Left hindlimb (tissue), 1 donor: ENCODE measurements around the gene TTC7B.
"Not testable (repeated sequence)": the region's sequence is repeated elsewhere in the genome, so short reads cannot be mapped to it uniquely, and the experiment has no call there.

Source experiments
- DNase-seq: peaks from one replicate; pipeline ENCODE4 v3.0.0-alpha.2; 2018

The TTC7B gene

DNA sequence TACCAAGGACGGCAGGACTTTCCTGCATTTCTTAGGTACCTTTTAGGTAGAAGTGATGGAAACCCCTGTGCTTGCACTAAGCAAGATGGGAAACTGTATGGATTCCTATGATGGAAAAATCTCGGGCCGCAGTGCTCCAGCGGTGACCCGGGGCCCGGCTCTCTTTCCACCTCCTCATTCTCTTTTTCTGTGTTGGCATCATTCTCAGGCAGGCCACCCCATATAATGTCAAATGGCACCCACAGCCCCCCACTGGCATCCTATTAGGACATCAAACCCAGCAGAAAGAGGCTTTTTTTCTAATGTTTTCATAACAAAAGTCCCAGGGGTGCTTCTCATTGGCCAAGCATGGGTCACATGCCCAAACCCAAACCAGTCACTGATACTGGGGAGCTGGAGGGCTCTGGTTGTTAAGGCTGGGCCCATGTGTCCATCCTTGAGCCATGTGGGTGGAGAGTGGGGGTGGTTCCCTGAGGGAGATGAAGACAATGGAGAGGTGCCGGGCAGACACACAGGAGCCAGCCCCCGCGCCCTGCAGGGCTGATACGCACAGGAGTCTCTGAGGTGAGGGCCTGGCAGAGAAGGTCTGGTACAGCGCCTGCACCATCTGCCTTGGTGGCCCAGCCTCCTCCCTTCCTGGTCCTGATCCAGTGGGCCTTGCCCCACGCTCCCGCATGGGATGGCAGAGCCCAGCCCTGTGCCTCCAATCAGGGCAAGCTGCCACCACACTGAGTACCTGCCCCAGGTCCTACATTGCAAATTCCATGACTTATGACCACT is 277.3 kb downstream of the TTC7B start:
- no peak for DNase-seq

DNA sequence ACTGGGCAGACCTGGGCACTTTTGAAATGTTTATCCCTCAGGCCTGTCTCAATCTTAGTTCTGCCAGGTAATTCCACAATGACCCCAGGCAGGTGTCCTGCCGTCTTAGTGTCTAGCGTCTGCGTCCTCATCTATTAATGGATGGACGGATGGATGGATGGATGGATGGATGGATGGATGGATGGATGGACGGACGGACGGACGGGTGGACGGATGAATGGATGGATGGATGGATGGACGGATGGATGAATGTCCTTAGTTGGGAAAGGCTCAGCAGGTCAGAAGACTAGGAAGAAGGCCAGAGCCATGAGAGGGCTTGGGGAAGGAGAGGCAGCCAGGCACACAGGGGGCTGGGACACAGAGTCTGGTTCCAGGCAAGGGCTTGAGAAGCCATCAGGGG is 278.1 kb downstream of the TTC7B start:
- no peak for DNase-seq

DNA sequence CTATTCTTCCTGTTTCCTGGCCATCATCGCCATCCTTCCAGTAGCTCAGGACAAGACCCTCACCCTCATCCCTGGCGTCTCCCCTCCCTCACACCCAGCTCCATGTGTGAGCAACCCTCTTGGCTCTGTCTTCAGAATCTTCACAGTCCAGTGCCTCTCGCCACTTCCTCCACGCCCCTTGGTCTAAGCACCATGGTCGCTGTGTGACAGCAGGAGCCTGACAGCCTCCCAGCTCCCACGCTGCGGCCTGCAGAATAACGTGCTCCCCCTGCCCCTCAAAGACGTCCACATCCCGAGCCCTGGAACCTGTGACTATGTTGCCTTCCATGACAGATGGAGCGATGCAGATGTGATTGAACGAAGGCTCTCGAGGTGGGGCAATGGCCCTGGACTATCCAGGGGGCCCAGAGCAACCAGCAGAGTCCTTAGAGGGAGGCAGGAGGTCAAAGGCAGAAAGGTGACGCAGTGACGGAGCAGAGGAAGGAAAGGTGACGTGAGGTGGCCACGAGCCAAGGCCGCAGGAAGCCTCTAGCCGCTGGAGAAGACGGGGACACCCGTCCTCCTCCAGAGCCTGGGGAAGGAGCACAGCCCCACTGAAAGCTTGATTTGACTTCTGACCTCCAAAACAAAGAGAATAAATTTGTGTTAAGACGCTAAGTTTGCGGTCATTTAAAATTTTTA is 279.6 kb downstream of the TTC7B start:
- DNase-seq: no peak

DNA sequence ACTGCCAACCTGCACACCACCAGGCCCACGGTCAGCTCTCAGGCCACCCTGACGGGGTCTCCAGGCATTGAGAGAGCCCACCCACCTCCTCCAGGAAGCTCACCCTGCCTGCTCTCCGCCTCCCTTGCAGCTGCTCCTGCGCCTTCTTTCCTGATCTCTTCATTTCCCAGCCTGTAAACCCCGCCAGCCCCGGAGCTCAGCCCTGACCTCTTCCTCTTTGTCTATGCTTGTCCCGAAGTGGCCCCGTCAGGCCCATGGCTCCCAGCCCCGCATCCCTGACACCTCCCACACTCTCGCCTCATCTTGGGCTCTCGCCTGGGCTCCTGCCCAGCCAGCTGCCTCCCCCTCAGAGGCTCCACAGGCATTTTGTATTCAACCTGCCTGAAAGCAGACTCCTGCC is 280.1 kb downstream of the TTC7B start:
- no peak for DNase-seq

DNA sequence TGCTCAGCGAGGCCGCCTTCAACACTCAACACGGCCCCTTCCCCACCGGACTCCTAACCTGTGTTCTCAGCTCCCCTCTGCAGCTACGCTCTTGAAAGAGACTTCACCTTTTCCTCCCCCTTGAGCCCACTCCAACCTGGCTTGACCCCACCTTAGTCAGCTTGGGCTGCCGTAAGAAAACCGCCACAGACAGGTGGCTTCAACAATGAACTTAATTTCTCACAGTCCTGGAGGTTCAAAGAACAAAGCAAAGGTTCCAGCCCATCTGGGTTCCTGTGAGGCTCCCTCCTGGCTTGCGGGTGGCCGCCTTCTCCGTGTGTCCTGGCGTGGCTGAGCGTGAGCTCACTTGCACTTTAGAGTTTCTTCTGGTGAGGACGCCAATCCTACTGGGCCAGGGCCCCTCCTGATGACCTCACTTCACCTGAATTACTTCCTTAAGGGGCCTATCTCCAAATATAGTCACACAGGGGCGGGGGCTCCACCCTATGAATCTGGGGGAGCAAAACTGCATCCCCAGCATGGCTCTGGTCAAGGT is 280.6 kb downstream of the TTC7B start:
- DNase-seq: no peak

DNA sequence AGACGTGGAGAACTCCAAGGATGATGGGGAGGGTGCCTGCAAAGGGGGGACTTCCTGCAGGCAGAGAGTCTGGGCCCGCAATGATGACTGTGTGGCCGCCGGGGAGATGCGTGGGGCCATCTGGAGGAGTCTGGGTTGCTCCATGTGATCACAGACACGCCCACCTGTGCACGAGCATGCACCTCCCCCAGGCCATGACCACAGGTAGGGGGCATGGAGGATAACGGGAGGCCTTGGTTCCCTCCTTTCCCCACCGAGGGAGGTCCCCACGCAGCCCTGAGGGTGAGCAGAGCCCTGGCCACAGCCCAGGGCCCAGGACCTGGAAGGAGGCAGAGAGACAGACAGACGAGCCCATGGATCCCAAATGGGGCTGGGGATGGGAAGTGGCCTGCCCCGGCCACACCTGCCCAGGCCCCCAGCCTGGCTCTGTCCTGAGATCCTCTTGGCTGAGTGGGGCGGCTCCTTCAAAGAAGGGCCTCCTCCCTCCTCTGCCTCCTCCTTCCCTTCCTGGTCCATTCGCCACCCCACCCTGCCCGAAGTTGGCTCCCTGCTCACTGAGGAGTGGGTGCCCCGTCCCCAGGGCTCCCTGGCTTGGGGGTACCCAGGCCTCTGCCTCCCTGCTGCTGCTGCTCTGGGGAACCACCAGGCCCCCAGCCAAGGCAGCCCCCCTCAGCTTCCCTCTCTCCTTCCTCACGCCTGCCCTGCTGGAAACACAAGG is 281.2 kb downstream of the TTC7B start:
- DNase-seq: no peak

DNA sequence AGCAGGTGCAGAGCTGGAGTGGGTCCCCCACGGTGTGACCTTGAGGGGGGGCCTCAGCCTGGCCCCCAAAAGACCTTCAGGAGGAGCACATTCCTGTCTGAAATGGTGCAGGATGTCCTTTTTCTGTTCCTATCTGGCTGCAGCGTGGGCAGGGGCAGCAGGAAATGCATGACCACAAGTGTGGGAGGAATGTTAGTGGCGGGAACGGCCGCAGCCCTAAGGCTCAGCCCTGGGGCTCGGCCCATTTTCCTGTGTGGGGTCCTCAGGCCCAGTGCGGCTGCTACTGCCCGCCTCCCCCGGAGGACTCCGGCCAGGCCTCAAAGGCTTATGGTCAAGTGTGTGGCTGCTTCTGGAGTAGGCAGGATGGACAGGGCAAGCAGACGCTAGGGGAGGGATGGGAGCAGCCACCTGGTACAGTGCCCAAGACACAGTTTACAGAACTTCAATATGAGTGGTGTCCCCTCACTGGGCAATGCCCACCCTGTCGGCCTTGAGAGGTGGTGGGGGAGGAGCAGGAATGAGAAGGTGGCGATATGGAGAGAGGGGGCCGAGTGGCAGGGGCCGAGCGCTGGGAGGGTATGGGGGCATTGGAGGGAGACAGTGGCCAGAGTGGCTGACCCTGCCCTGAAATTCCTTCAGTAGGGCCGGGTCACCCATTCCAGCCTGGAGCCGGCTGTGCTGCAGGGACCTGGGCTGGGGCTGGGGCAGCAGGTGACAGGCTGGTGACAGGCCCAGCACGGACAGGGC is 282.0 kb downstream of the TTC7B start:
- peak; percentile 69 for DNase-seq

DNA sequence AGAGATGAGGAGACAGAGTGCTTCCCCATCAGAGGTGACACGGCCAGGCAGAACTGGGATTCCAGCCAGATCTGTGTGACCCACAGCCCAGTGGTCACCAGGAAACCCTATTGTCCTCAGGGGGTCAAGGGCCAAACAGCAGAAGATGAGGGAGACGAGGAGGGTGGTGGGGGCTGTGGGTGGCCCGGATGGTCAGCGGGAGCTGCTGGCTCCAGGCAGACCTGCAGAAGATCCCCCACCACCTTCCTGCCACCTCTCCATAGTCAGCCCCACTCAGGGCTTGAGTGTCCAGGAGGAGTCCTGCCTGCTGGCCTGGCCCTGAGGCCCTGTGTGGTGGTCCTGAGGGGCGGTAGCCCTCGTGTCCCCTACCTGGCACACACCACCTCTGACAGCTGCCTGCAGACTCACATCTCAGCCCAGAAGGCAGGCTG is 282.6 kb downstream of the TTC7B start:
- DNase-seq: no peak

DNA sequence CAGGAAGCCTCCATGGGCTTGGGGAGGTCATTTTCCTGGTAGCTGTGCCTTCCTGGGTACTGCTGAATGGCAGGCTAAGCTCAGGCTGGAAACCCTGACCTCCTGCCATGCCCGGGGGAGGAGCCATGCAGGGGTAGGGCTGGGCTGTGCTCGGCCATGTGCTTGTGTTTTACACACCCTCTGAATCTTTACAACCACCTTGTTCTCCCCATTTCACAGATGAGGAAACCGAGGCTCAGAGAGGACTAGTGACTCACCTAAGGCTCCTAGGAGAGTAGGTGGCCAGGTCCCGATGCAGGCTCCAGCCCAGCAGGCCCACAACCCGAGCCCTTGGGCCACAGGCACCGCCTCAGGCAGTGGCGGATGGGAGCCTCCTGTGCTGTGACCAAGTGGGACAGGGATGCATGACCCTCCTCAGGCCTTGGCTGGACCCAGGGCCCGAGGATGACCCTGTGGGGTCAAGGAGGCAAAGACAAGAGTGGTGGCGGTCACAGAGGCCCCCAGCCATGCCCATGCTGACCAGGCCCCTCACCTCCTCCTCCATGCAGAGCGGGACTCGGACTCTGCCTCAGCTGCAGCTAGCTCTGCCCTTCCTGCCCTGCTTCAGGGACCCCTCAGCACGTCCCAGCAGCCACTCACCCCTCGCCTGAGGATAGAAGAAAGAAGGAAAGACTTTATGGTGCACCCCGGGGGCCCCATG is 283.3 kb downstream of the TTC7B start:
- DNase-seq: no peak

DNA sequence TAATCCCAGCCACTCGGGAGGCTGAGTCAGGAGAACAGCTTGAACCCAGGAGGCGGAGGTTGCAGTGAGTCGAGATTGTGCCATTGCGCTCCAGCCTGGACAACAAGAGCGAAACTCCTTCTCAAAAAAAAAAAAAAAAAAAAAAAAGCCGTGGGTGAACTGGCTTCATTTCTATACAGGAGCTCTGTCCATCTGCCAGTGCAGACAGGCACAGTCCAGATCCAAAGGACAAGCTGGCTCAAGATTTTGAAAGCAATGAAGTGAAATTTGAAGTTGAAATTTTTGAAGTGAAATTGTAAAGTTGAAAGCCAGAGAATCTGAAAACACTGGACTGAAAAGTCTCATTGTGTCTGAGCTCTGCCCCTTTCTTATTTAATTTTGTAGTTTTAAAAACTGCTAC is 284.7 kb downstream of the TTC7B start:
- no peak for DNase-seq

DNA sequence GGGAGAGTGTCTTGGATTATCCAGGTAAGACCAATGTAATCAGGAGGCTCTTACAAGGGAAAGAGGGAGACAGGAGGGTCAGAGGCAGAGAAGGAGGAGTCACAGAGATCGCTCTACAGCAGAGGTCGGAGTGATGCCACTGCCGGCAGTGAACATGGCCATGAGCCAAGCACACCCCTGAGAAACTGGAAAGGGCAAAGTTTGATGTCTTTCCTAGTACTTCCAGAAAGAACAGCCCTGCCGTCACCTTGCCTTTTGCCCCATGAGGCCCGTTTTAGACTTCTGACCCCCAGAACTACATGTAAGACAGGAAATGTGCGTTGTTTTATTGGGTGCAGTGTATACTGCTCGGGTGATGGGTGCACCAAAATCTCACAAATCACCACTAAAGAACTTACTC is 285.7 kb downstream of the TTC7B start:
- no peak for DNase-seq

DNA sequence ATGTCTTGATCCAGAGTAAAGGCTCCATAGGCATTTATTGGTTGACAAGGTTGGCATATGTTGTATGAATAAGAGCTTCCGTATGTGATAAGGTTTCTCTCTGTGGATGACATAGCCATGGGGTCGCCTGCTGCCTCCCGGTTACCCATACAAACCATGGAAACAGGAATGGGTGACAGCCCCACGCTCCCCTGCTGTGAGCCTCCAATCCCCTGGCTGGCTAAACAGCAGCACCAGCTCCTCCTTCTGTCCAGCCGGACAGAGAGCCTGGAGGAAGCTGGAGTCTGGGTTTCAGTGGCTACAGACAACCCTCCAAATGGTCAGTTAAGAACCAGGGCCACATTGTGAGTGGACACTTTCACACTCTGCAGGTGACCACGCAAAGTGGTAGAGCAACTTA is 288.3 kb downstream of the TTC7B start:
- DNase-seq: no peak

DNA sequence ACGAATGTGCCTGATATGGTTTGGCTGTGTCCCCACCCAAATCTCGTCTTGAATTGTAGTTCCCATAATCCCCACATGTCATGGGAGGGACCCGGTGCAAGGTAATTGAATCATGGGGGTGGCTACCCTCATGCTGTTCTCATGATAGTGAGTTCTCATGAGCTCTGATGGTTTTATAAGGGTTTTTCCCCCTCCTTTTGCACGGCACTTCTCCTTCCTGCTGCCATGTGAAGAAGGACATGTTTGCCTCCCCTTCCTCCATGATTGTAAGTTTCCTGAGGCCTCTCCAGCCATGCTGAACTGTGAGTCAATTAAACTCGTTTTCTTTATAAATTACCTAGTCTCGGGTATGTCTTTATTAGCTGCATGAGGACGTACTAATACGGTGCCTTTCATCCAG is 289.7 kb downstream of the TTC7B start:
- not testable (repeated sequence) for DNase-seq

DNA sequence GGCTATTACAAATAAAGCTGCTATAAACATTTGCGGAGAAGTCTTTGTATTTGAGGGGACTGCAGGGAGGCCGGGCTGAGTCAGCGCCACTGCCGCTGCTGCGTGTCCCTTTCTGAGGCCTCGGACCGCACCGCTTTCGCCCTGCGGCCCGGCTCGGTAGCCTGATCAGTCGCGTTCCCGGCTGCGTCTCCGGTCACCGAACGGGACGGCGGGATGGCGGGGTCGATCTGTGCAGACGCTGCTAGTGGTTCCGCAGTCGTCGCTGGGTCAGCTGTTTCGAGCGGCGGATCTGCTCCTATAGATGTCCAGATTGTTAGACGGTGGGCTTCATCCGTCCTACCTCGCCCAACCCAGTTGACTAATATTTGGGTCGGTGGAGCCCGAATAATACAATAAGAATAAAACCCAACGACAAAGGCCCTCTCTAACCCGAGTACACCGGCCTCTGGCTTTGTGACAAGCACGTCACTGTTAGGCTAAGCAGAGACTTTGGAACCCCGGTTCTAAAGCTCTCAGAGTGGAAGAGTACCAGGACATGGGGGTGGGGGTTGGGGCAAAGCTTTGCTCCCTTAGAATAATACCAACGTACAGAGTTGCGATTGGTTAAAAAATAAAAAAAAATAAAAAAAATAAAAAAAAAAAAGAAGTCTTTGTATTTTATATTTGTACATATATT is 290.7 kb downstream of the TTC7B start:
- not testable (repeated sequence) for DNase-seq

DNA sequence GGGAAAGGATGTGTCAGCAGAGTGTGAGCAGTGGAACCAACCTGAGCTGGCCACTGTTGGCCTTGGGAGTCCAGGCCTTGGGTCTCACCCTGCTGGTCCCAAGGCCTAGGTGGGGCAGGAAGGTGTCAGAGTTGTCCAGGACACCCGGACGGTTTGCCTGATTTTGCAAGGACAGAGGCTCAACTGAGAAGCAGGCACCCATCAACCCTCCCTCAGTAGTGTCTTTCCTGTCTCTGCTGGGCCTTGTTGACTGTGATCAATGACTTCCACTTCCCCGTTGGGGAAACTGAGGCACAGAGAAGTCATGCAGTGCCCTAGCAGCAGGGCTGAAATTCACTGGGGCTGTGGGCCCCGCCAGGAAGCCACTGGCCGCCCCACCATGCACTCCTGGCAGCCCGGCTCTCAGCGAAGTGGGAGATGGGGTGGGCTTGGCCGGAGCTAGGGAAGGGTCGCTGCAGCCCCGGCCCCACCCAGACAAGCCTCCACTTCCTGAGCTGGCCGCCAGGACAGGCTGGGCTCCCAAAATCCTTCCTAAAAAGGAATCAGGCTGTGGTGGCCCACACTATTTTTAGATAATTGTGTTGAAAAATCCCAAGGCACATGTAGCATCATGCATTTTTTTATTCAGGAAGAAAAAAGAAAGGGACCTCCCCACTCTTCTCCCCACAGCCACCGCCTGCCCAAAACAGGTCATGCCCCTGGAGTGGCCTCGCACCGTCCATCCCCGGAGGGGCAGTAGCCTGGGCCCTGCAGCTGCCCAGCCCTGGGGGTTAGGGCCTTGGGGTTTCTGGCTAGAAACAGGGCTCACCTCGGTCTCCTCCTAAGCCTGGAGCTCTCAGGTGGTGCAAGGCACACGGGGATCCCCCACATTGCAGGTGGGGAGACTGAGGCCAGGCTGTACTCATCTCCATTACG is 292.0 kb downstream of the TTC7B start:
- no peak for DNase-seq

DNA sequence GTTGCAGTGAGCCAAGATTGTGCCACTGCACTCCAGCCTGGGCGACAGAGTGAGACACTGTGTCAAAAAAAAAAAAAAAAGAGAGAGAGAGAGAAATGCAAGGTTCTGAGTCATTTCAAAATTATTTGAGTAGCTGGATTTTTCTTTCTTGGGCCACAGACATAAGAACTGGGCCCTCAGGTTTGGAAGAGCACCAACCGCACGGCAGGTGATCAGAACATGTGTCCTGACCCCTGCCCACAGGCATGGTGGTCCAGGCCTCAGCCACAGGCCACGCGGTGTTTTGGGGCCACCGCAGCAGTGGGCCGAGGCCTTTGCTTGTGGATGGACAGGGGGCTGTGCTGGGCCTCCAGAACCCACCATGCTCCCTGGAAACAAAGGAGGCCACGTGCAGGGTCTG is 292.7 kb downstream of the TTC7B start:
- DNase-seq: no peak

DNA sequence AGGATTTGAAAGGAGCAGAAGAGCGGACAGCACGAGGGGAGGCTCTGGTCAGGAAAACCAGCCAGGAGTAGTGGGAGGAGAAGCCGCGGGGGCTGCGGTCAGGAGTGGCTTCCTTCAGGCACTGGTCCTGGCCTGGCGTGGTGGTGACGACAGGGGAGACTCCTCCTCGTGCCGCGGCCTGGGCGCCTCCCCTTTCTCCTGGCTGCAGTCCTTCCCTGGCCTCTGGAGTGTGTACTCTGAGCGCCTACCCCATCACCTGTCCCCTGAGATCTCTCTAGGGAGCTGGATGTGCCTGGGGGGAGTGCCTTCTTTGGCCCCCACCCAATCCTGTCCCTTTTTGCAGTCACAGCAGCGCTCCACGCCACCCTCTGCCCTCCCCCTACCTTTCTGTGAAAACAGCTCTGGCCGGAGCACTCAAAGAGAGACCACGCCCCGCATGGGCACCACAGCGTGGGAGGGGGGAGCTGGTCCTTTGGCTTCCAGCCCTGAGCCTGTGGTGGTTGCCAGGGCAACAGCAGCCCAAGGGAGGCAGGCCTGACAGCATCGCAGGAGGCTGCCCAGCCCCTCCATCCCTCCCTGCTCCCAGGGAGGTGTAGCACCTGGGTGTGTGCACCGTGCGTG is 293.5 kb downstream of the TTC7B start:
- peak; percentile 78 for DNase-seq

DNA sequence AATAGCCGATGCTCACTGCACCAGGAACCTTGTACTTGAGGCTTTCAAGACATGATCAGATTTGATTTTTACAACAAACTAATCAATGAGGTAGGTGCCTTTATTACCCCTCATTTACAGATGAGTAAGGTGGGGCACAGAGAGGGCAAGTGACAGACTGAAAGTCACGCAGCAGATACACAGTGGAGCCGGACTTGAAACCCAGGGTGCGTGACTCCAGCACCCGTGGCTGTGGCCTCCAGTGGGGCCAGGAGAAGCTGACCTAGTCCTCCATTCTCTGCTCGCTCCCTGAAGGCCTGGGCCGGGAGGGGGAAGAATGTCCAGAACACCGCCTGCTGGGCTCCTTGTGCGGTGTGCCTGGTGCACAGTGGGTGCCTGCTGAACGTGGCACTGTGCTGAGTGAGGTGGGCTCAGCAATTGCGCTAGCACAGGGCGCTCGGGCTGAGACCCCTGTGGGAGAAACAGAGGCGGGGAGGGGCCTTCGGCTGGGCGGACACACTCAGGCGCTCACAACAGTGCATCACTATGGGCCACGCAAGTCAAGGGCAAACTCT is 294.2 kb downstream of the TTC7B start:
- no peak for DNase-seq

DNA sequence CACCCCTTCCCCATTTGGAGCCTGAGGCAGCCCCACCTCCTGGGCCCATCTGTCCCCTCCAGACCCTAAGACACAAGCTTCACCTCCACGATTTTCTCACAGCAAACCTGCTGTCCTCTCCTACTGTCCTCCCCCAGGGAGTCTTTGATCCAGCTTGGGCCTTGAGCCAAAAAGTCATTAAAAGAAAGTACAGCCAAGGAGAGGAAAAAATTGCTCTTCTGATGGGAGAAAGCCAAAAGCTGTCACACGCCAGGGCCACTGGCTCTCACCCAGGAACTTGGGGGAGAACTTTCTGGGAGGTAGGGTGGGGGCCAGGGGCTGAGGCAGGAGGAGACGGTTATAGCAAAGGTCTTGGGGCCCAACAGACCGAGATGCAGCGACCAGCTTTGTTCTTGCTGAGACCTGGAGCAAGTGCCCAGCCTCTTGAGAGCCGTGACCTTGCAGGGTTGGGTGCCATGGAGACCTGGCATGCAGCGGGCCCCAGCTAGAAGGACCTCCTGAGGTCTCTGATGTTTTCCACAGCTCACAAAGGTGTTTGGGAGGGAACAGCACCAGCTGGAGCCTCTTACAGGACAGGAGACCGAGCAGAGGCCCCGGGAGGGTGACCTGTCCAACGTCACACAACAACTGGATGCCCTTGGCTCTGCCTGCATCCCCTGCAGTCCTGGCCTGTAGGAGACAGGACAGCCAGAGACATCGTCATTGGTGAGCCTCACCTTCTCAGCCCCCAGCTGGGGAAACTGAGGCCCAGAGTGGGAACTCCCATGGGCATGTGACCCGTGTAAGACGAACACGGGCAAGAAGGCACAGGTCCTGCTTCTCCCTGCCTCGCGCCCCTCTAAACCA is 294.9 kb downstream of the TTC7B start:
- no peak for DNase-seq
